Hematopoietic multipotent progenitor cell treated with erythropoietin and hydrocortisone succinate and interleukin-3 and kit ligand, for 8 days (in vitro differentiated cells): Measurements from ENCODE around the gene ITPK1.
A peak's percentile ranks its signal among the peaks of the same experiment; 100 is the strongest.

Source experiments
- DNase-seq: peaks from one replicate; pipeline ENCODE4 v3.0.0-alpha.2; 2015

Gene ITPK1

GRCh38 chr14:93057586-93058280 lies 58.0 kb downstream of the ITPK1 start:
- DNase-seq = no peak

- DNase-seq = no peak
Measured at GRCh38 chr14:93056840-93057585, 58.7 kb downstream of the ITPK1 start.

- DNase-seq = no peak
Measured at GRCh38 chr14:93056166-93056839, 59.4 kb downstream of the ITPK1 start.

GRCh38 chr14:93055651-93056115 lies 60.0 kb downstream of the ITPK1 start:
- DNase-seq = no peak

- DNase-seq = no peak
Measured at GRCh38 chr14:93054876-93055275, 60.8 kb downstream of the ITPK1 start.

GRCh38 chr14:93054006-93054405 lies 61.7 kb downstream of the ITPK1 start:
- no peak for DNase-seq

- no peak for DNase-seq
Measured at GRCh38 chr14:93051600-93052546, 63.9 kb downstream of the ITPK1 start.

- DNase-seq = no peak
Measured at GRCh38 chr14:93050761-93051160, 65.0 kb downstream of the ITPK1 start.

- no peak for DNase-seq
Measured at GRCh38 chr14:93049867-93050331, 65.8 kb downstream of the ITPK1 start.

GRCh38 chr14:93049315-93049714 lies 66.4 kb downstream of the ITPK1 start:
- no peak for DNase-seq

- DNase-seq = no peak
Measured at GRCh38 chr14:93048843-93049242, 66.9 kb downstream of the ITPK1 start.

- no peak for DNase-seq
Measured at GRCh38 chr14:93047661-93048060, 68.1 kb downstream of the ITPK1 start.

GRCh38 chr14:93047157-93047556 lies 68.6 kb downstream of the ITPK1 start:
- DNase-seq = no peak

GRCh38 chr14:93046705-93047050 lies 69.0 kb downstream of the ITPK1 start:
- DNase-seq = no peak

- DNase-seq = peak; percentile 72
Measured at GRCh38 chr14:93045965-93046704, 69.6 kb downstream of the ITPK1 start.

GRCh38 chr14:93045211-93045674 lies 70.5 kb downstream of the ITPK1 start:
- no peak for DNase-seq

- no peak for DNase-seq
Measured at GRCh38 chr14:93044556-93044955, 71.2 kb downstream of the ITPK1 start.

- DNase-seq = no peak
Measured at GRCh38 chr14:93044121-93044520, 71.6 kb downstream of the ITPK1 start.

GRCh38 chr14:93042968-93043940 lies 72.5 kb downstream of the ITPK1 start:
- DNase-seq = peak; percentile 49

GRCh38 chr14:93041830-93042229 lies 73.9 kb downstream of the ITPK1 start:
- no peak for DNase-seq
